HG03135 (cell line): Measurements from ENCODE around the gene BRDT.
"Not testable (repeated sequence)": the region's sequence is repeated elsewhere in the genome, so short reads cannot be mapped to it uniquely, and the experiment has no call there.

Experiments used
- ATAC-seq: cut with Tn5 transposase; IDR thresholded peaks from one replicate; pipeline ENCODE4 v1.9.1; 2021; ENCODE audit warnings: mild to moderate bottlenecking, moderate library complexity; ENCODE audit not compliant: unreplicated experiment

The BRDT gene

GRCh38 chr1:91981996-91982609 is 32.9 kb downstream of the BRDT start:
- no peak for ATAC-seq

GRCh38 chr1:91993256-91993655 is 44.1 kb downstream of the BRDT start:
- ATAC-seq = no peak

- no peak for ATAC-seq
These were observed 48.5 kb downstream of the BRDT start for GRCh38 chr1:91997607-91998195.

GRCh38 chr1:92004129-92004528 is 54.9 kb downstream of the BRDT start:
- no peak for ATAC-seq

GRCh38 chr1:92013923-92014322 is 64.7 kb downstream of the BRDT start:
- ATAC-seq = no peak

- ATAC-seq = no peak
These were observed 67.6 kb downstream of the BRDT start for GRCh38 chr1:92016720-92017316.

- ATAC-seq = no peak
These were observed 68.5 kb downstream of the BRDT start for GRCh38 chr1:92017656-92018055.

- not testable (repeated sequence) for ATAC-seq
These were observed 76.8 kb downstream of the BRDT start for GRCh38 chr1:92026042-92026441.

- no peak for ATAC-seq
These were observed 77.6 kb downstream of the BRDT start for GRCh38 chr1:92026806-92027205.

GRCh38 chr1:92029241-92029922 is 80.2 kb downstream of the BRDT start:
- no peak for ATAC-seq

- no peak for ATAC-seq
These were observed 81.5 kb downstream of the BRDT start for GRCh38 chr1:92030656-92031107.

- no peak for ATAC-seq
These were observed 82.3 kb downstream of the BRDT start for GRCh38 chr1:92031281-92032110.

GRCh38 chr1:92037400-92037799 is 88.2 kb downstream of the BRDT start:
- ATAC-seq = no peak

- ATAC-seq = no peak
These were observed 89.6 kb downstream of the BRDT start for GRCh38 chr1:92038695-92039346.

- no peak for ATAC-seq
These were observed 91.8 kb downstream of the BRDT start for GRCh38 chr1:92040971-92041370.

- ATAC-seq = no peak
These were observed 94.4 kb downstream of the BRDT start for GRCh38 chr1:92043621-92044020.

GRCh38 chr1:92045766-92046495 is 96.7 kb downstream of the BRDT start:
- no peak for ATAC-seq

GRCh38 chr1:92051948-92052347 is 102.7 kb downstream of the BRDT start:
- ATAC-seq = no peak
